Hypothalamus (tissue), 51 donors: ENCODE measurements around the gene CBX6.
"Not testable (repeated sequence)": the region's sequence is repeated elsewhere in the genome, so short reads cannot be mapped to it uniquely, and the experiment has no call there.

Experiments used
- DNase-seq, 51 donors: peaks; one replicate each; lab custom pipeline; 2025; lab: John Stamatoyannopoulos, UW

CBX6 gene

DNA sequence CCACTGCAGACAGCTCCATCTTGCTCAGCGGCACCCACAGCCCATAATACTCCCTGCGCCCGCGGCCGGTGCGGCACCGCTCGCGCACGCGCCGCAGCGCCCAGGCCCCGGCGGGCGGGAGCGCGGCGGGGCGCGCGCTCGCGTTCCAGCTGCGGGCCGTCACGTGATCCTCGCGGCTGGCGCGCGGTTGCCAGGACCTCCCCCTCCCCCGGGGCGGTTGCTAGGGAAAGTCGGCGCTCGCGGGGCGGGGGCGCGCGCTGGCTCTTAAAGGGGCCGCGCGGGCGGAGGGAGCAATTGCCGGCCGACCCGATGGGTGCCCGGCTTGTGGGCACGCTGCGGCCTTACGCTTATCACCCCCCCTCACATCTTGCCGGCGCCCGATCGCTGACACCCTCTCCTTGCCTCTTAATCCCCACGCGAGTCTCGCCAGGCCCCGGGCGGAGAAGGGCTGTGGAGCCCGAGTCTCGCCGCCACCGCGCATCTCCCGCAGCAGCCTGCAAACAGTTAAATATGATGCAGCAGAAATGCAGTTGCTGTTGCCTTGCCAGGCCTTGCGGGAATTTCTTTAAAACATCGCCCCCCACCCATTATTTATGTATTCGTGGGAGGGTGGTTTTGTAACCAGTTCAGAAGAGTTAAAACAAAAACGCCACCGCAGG, at the start of gene CBX6:
Gene CBX6 (minus strand): TSS at position 45 of the 659 bp plus-strand sequence. CDS start 26 bp downstream, at position 19.
- DNase-seq: peak; percentile 72 to 98 (median 90)

- no peak for DNase-seq
These were observed 49.8 kb upstream of the CBX6 start for GRCh38 chr22:38921806-38922205.

- DNase-seq: no peak
These were observed 49.1 kb upstream of the CBX6 start for GRCh38 chr22:38921120-38921519.

GRCh38 chr22:38919631-38920190, 47.7 kb upstream of the CBX6 start:
- DNase-seq: no peak

DNA sequence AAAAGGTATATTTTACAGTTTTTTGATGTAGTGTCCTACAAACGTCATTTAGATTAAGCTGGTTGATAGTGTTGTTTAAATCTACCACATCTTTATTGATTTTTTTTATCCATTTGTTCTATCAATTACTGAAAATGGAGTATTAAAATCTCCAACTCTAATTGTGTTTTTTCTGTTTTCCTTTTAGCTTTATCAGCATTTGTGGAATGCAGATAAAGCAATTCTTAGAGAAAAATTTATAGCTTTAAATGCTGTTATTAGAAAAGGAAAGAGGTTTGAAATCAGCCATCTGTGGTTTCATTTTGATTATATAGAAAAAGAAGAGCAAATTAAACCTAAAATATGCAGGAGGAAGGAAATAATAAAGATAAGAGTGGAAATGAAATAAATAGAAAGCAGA, 39.4 kb upstream of the CBX6 start:
- DNase-seq: no peak

DNA sequence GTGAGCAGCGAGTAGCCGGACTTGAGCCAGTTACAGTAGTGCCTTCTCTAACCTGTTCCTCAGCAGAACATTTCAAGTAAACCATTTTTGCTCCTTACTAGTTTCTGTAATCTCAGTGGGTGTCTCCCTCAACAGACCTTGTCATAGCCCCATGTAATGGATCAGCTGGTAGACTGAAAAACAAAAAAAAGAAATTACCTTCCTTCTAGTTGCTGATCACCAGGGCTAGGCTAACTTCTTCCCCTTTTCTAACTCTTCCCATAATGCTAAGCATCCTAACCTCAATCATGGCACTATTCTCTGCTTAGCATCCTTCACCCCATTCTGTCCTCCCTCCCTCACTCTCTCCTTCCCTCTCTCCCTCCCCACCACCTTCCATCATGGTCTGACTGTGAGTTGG, 35.8 kb upstream of the CBX6 start:
- no peak for DNase-seq

- no peak for DNase-seq
These were observed 34.0 kb upstream of the CBX6 start for GRCh38 chr22:38906052-38906451.

DNA sequence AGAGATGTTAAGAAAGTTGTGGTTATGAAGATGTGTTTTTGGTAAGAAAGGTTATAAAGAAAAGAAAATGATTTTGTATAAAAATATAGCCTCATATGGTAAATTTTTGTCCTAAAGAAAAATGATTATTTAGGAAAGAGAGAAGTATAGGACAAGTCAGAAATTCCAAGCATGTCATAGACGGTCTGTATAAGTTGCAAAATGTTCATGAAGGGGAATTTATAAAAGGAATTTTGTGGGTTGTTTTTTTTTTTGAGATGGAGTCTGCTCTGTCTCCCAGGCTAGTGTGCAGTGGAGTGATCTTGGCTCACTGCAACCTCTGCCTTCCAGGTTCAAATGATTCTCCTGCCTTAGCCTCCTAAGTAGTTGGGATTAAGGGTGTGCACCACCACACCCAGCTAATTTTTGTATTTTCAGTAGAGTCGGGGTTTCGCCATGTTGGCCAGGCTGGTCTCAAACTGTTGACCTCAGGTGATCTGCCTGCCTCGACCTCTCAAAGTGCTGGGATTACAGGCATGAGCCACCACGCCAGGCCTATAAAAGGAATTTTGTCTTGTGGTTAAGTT, 32.1 kb upstream of the CBX6 start:
- not testable (repeated sequence) for DNase-seq

- no peak for DNase-seq
These were observed 29.2 kb upstream of the CBX6 start for GRCh38 chr22:38901111-38901641.

GRCh38 chr22:38900677-38901076, 28.7 kb upstream of the CBX6 start:
- no peak for DNase-seq

DNA sequence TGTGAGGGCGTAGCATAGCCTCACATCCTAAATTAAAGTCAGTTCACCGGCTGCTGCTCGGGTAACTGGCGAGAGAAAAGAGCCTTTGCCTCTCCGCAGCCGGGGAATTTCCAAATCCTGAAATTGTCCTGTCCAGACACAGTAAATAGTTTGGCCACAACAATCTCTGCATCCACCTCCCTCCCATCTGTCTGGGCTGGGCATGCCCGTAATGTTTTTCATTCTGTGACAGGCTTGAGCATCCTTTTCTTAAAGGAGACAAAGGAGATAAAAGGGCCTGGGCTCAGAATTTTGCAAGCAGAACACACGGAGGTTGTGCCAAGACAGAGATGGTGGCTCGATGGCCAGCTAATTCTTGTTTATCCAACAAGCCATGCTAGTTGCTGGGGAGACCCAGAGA, 19.2 kb upstream of the CBX6 start:
- DNase-seq: no peak

- DNase-seq: no peak
These were observed 18.4 kb upstream of the CBX6 start for GRCh38 chr22:38890377-38890776.

DNA sequence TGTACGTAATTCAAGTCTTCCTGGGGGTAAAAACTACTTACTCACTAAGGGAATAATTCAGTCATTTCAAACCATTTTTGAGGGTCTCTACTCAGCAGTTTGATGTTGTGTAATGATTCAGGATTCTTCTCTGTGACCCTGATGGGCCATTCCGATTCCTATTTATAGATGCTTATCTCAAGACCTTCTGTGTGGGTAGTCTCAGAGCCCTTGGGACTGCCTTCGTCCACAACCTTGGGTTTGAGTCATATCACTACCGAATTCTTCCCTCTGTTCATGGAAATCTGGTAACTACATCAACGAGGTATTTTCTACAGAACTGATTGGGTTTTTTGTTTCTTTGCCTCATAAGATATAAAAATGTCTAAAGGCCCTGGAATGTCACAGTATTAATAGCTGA, 14.3 kb upstream of the CBX6 start:
- DNase-seq: no peak

GRCh38 chr22:38882972-38883622, 11.1 kb upstream of the CBX6 start:
- no peak for DNase-seq

DNA sequence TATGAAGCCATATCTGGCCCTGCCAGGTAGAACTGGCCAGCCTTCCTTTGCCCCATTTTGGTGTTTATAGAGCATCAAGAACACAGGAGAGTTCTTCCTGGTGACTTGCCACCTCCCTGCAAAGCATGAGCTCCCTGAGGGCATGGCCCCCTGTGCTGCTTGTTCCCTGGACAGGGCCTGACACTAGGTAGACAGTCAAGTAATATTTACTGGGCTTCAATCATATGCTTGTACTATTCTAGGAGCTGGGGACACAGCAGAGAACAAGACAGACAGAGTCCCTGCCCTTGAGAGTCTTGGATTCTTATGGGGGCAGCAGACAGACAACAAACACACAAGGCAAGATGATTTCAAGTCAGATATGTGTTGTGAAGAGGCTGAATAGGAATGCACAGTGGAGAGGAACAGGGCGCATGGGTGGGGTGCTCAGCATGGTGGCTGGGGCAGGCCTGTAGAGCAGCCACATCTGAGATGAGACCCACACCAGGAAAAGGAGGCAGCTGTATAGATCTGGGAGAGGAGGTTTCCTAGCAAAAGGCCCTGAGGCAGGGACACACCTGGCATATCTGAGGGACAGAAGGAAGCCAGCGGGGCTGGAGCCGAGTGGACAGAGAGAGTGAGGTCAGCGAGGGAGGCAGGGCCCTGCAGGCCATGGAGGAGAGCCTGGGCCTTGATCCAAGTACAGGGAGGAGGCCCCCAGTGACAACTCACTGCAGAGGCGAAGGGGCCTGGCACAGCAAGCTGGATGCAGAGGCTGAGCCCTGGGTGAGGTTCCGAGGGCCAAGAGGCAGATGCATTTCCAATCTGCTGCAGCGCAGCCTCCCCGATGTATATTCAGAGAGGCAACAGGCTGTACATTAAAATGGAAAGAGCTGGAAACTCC, 10.2 kb upstream of the CBX6 start:
- DNase-seq: peak in 10 of 51 donors; percentile 22 to 64 (median 38)

- peak in 12 of 51 donors; percentile 26 to 60 (median 34) for DNase-seq
These were observed 9.5 kb upstream of the CBX6 start for GRCh38 chr22:38881464-38881871.

GRCh38 chr22:38879961-38880360, 7.9 kb upstream of the CBX6 start:
- no peak for DNase-seq

GRCh38 chr22:38879108-38879729, 7.2 kb upstream of the CBX6 start:
- no peak for DNase-seq

DNA sequence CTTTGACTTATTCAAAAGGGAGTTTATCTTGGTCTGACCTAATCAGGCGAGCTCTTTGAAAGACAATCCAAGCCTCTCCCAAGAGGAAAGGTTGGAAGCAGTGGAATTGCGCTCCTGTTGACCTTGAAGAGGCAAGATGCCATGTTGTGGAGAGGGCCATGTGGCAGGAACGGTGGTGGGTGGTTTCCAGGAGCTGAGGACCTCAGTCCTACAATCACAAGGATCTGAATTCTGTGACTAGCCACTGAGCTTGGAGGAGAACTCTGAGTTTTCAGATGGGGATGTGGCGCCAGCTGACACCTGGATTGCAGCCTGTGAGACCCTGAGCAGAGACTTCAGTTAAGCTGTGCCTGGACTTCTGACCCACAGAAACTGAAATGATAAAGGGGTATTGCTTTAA, 6.0 kb upstream of the CBX6 start:
- no peak for DNase-seq
